Choroid plexus epithelial cell (primary cell): ENCODE measurements around the gene PCBP3.

Experiments
- DNase-seq: peaks from one replicate; pipeline ENCODE4 v3.0.0-alpha.2; 2010; ENCODE audit warnings: low read depth
- H3K4me3 ChIP-seq: 2 replicates; pipeline ENCODE4 v1.5.1; 2011; ENCODE audit warnings: low read depth, mild to moderate bottlenecking, control low read depth, low read length, moderate library complexity
- CTCF ChIP-seq: conservative IDR thresholded peaks from 2 replicates; pipeline ENCODE4 v1.5.1; 2011; ENCODE audit warnings: low read depth, mild to moderate bottlenecking, control low read depth, inconsistent platforms, low read length, moderate library complexity

PCBP3 gene

GRCh38 chr21:45835301-45836267, 192.1 kb downstream of the PCBP3 start:
- DNase-seq: no peak
- no peak overlapping the region for H3K4me3 ChIP-seq
- no peak for TF ChIP-seq CTCF

- no peak for TF ChIP-seq CTCF
- no peak overlapping the region for H3K4me3 ChIP-seq
- DNase-seq: peak; percentile 24
Measured at GRCh38 chr21:45836268-45836655, 192.7 kb downstream of the PCBP3 start.

GRCh38 chr21:45836694-45837670, 193.5 kb downstream of the PCBP3 start:
- no peak overlapping the region for H3K4me3 ChIP-seq
- peak; percentile 39 for DNase-seq
- TF ChIP-seq CTCF: peak; percentile 30

- no peak for DNase-seq
- TF ChIP-seq CTCF: no peak
- H3K4me3 ChIP-seq: no peak overlapping the region
Measured at GRCh38 chr21:45837936-45838335, 194.4 kb downstream of the PCBP3 start.

GRCh38 chr21:45838634-45839033, 195.1 kb downstream of the PCBP3 start:
- no peak overlapping the region for H3K4me3 ChIP-seq
- peak; percentile 69 for DNase-seq
- no peak for TF ChIP-seq CTCF

GRCh38 chr21:45839274-45839673, 195.7 kb downstream of the PCBP3 start:
- no peak overlapping the region for H3K4me3 ChIP-seq
- peak; percentile 37 for DNase-seq
- no peak for TF ChIP-seq CTCF
